Brain pericyte (primary cell): ENCODE data around the gene MAP3K20.
"Not testable (repeated sequence)": the region's sequence is repeated elsewhere in the genome, so short reads cannot be mapped to it uniquely, and the experiment has no call there.

Experiments used
- DNase-seq: peaks from one replicate; pipeline ENCODE4 v3.0.0-alpha.2; 2012; ENCODE audit warnings: low read depth, low spot score

MAP3K20 gene

DNA sequence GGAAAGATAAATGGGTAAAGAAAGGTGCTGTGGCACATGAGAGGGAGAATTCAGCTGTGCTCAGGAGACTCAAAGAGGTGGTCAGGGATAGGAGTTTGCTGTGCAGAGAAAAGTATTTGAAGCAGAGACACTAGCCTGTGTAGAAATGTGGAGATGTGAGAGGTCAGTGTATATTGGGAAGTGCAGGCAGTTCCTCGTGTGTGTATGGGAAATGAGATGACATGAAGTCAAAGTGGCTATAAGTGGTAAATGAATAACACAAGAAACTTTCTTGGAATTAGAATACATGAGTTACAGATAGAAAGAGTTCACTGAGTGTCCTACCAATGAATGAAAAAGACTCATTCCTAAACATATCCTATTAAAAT lies 11.6 kb downstream of the MAP3K20 start:
- DNase-seq, result no peak

- DNase-seq, result no peak
These were observed 12.3 kb downstream of the MAP3K20 start for GRCh38 chr2:173087793-173088496.

GRCh38 chr2:173090276-173090877 lies 14.7 kb downstream of the MAP3K20 start:
- DNase-seq, result no peak

- no peak for DNase-seq
These were observed 15.5 kb downstream of the MAP3K20 start for GRCh38 chr2:173090973-173091660.

DNA sequence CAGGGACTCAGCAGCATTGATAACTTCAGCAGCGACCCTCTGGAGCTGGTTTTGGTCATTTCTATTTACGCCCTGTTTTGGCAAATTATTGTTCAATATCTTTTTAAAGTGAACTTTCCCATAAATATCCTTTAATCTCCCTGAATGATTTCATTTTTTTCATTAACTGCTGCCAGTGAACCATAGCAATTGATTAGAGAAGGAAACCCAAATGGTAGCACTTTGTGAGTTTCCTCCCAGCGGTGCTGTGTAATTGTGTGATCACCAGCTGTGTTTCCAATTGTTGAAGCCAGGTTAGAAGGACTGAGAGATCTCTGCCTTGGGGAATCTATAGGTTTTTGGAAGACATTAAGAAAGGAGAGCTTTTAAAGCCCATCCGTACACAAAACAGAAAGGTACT lies 16.3 kb downstream of the MAP3K20 start:
- no peak for DNase-seq

GRCh38 chr2:173092844-173093402 lies 17.3 kb downstream of the MAP3K20 start:
- no peak for DNase-seq

DNA sequence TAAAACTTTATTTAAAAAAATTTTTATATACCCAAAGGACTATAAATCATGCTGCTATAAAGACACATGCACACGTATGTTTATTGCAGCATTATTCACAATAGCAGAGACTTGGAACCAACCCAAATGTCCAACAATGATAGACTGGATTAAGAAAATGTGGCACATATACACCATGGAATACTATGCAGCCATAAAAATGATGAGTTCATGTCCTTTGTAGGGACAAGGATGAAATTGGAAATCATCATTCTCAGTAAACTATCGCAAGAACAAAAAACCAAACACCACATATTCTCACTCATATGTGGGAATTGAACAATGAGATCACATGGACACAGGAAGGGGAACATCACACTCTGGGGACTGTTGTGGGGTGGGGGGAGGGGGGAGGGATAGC lies 18.0 kb downstream of the MAP3K20 start:
- not testable (repeated sequence) for DNase-seq

DNA sequence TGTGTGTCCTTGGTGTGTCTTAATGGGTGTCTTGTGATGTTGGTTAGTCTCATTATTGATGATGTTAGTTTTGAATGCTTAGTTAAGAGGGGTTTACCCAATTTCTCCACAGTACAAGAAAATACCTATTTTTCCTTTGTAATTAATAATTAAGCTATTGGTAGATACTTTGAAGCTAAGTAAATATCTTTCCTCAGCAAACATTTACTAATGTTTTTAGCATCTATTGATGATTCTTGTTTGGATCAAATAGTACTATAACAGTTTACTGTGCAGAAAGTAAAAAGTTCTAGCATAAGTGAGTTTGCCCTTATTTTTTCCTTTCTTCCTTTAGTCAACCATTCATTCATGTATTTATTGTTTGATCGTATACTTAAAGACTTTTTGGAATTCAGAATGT lies 19.1 kb downstream of the MAP3K20 start:
- DNase-seq, result no peak

GRCh38 chr2:173095356-173095755 lies 19.7 kb downstream of the MAP3K20 start:
- no peak for DNase-seq

GRCh38 chr2:173099271-173099670 lies 23.6 kb downstream of the MAP3K20 start:
- DNase-seq, result no peak

- no peak for DNase-seq
These were observed 24.2 kb downstream of the MAP3K20 start for GRCh38 chr2:173099804-173100203.

DNA sequence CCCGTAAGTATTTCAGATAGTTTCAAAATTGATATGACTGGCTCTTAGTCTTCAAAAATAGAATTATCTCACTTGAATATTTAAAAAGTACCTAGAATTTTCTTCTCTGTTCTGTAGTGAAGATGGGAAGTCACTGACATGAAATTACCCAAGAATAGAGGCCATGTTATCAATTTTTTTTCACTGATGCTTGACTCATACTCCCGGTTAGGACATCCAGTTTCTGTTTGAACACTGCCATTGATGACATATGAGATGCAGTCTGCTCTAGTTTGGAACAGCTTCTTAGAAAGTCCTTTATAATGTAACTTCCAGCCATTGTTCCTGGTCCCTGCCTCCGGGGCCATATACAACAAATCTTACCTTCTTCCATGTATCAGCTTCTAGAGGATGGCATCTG lies 26.0 kb downstream of the MAP3K20 start:
- DNase-seq, result no peak

DNA sequence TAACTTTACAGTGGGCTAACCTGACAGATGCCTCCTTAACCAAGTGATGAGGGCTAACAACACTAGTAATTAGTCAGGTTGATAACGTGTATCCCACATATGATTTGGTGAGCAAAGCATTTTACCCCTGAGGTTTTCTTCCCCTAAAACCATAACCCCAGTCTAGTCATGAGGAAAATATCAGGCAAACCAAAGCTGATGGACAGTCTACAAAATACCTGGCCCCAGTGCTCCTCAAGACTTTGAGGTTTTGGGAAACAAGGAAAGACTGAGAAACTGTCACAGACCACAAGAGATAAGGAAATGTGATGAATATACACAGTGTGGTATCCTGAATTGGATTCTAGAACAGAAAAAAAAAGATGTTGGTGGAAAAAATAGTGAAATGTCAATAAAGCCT lies 28.5 kb downstream of the MAP3K20 start:
- DNase-seq, result no peak

DNA sequence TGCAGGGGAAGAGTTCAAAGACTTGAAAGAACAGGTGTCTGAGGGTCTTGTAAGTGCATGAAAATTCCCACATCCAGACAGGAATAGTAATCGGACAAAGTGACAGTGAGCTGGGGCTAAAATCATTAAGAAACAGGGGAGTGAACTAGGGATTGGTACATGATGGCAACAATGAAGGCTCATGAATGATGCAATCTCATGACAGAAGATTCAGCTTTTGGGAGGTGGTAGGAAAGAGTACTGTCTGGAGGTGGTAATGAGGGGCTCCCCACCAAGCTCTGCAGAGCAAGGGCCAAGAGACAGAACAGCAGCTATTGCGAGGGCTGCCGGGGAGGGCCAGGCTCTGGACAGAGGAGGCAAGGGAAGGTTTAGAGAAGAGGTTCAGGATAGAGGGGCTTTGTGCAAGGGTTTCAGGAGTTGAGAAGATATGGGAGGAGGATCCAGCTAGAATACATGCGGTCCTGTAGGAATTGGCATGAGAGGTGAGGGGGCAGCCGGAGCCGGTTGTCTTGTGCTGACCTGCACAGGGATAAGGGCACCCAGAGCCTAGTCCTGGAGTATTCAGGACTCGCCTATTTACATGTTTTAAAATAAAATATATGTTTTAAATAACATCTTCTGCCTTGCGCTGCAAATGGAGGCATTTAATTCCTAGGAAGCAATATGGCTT lies 31.4 kb downstream of the MAP3K20 start:
- no peak for DNase-seq

DNA sequence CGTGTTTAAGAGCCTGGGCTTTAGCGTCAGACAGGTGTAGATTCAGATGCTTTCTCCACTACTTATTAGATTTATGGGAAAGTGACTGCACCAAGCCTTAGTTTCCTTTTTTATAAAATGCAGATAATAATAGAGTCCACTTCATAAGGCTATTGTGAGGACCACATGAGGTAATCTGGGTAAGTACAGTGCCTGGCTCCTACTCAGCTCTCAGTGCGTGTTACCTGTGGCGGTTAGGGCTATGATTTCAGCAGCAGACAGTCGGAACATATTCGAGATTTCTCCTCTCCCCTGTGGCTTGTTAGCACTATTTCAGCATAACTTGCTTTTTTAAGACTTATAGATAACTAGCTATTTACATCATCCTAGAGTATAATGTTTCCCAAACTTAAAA lies 32.0 kb downstream of the MAP3K20 start:
- DNase-seq, result no peak

- DNase-seq, result no peak
These were observed 33.9 kb downstream of the MAP3K20 start for GRCh38 chr2:173109253-173110188.

- no peak for DNase-seq
These were observed 42.0 kb downstream of the MAP3K20 start for GRCh38 chr2:173117678-173118077.

DNA sequence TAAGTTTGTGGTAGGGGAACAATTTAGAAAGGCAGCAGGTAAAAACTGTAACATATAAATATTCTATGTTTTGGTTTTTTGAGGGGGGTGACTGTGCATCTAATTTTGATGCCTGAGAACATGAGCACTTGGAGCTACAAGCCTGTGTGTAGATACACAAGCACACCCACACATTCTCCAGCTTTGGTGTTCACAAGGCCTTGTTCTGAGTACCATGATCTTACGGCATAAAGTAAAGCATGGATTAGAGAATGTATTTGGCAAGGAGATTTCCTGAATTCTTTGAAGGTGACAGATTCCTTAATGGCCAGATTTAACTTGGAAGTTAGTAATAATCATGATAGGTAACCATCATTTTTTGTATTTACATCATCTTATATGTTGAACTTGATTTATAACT lies 42.7 kb downstream of the MAP3K20 start:
- DNase-seq, result no peak

DNA sequence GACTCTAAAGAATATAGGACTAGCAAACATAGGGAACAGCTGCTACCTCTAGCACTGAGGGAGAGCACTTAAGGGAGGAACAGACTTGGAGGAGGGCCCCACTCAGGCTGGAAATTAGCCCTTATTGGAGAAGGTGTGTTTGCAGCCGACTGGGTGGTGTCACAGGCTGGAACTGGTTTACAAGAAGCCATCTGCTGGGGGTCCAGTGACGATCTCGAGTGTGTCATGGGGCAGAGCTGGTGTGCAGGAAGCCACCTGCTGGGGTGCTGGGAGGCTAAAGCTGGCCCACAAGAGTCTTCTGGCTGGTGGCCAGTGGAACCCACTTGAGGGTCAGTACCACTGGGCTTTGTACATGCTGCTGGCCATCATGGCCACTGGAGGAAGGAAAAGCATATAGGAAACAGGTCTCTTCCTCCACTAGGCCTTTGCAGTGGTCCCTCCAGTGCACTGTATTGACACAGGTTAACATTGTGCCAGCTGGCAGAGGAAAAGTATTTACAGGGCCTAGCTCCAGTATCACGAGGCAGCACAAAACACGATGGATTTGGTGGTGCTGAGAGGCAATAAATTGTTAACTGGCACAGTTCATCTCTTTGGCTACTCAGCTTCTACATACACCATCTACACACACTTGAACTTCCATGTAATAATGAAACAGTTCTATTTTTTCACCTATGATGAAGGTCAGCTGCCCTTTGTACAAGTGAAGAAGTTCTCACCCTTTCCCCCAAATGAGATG lies 43.6 kb downstream of the MAP3K20 start:
- DNase-seq, result no peak

GRCh38 chr2:173119944-173120343 lies 44.3 kb downstream of the MAP3K20 start:
- DNase-seq, result no peak
